Ishikawa (cell line): ENCODE data around the gene CACNB4.

Source experiments
- CEBPB ChIP-seq: IDR thresholded peaks from 2 replicates; pipeline ENCODE4 v1.6.1; 2012
- CREB1 ChIP-seq: IDR thresholded peaks from 2 replicates; pipeline ENCODE4 v1.6.1; 2012; ENCODE audit warnings: low read depth
- EGR1 ChIP-seq: IDR thresholded peaks from 2 replicates; pipeline ENCODE4 v1.6.1; 2012
- EP300 ChIP-seq: IDR thresholded peaks from 2 replicates; pipeline ENCODE4 v1.6.1; 2012; ENCODE audit warnings: borderline replicate concordance
- FOXM1 ChIP-seq: IDR thresholded peaks from 2 replicates; pipeline ENCODE4 v1.6.1; 2012; ENCODE audit warnings: low read depth, borderline replicate concordance
- NFIC ChIP-seq: IDR thresholded peaks from 2 replicates; pipeline ENCODE4 v1.6.1; 2012
- RAD21 ChIP-seq: IDR thresholded peaks from 2 replicates; pipeline ENCODE4 v1.6.1; 2012; ENCODE audit warnings: low read depth
- TAF1 ChIP-seq: IDR thresholded peaks from 2 replicates; pipeline ENCODE4 v1.6.1; 2012; ENCODE audit warnings: low read depth, mild to moderate bottlenecking
- TCF12 ChIP-seq: IDR thresholded peaks from 2 replicates; pipeline ENCODE4 v1.6.1; 2012; ENCODE audit warnings: low read depth
- TEAD4 ChIP-seq: IDR thresholded peaks from 2 replicates; pipeline ENCODE4 v1.6.1; 2012
- YY1 ChIP-seq: IDR thresholded peaks from 2 replicates; pipeline ENCODE4 v1.6.1; 2012; ENCODE audit warnings: low read depth
- ZBTB7A ChIP-seq: IDR thresholded peaks from 2 replicates; pipeline ENCODE4 v1.6.1; 2012; ENCODE audit warnings: low read depth
- TF ChIP-seq, protein P1 (sequence below): IDR thresholded peaks from 2 replicates; pipeline ENCODE4 v1.6.1; 2012; ENCODE audit warnings: low read depth, mild to moderate bottlenecking
- TF ChIP-seq, protein P2 (sequence below): IDR thresholded peaks from 2 replicates; pipeline ENCODE4 v1.6.1; 2012
- TF ChIP-seq, protein P3 (sequence below): IDR thresholded peaks from 2 replicates; pipeline ENCODE4 v1.6.1; 2012

CACNB4 gene

DNA sequence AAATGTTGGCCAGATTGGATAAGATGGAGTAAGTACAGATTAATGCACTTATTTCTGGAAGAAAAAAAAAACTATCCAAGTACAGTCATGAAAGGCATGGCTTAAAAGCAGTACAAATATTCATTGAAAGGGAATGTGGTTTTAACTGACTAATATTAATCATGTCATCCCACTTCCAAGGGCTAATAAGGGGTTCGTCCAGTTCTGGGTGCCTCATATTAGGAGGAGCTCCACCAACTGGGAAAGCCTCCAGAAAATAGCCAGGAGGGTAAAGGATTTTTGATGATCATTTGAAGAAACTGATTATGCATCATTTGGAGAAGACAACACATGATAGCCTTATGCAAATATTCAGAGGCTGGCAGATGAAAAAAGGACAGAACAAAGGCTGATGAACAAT is 155.4 kb downstream of the CACNB4 start:
- TF ChIP-seq CEBPB: no peak

DNA sequence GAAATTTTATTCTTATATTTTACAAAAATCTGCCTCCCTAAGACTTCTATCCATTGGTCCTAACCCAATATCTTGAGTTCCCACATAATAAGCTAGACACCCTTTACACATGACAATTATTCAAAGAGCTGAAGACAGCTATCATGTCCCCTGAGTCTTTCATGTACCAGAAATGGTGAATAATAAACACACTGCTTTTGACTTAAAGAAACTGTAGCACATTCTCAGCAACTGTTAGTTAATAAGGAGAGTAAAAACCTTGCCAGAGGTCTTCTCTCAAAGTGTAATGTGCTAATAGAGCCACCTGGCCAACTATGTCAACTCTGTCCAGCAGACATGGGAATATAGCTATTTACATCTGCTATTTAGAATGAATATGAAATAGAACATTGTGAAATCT is 160.9 kb downstream of the CACNB4 start:
- TF ChIP-seq NFIC (no peak), ZBTB7A (no peak), EGR1 (no peak), TAF1 (no peak), YY1 (no peak), CREB1 (no peak), EP300 (no peak), TCF12 (no peak), FOXM1 (no peak), RAD21 (no peak)
- TF ChIP-seq, protein P1, sequence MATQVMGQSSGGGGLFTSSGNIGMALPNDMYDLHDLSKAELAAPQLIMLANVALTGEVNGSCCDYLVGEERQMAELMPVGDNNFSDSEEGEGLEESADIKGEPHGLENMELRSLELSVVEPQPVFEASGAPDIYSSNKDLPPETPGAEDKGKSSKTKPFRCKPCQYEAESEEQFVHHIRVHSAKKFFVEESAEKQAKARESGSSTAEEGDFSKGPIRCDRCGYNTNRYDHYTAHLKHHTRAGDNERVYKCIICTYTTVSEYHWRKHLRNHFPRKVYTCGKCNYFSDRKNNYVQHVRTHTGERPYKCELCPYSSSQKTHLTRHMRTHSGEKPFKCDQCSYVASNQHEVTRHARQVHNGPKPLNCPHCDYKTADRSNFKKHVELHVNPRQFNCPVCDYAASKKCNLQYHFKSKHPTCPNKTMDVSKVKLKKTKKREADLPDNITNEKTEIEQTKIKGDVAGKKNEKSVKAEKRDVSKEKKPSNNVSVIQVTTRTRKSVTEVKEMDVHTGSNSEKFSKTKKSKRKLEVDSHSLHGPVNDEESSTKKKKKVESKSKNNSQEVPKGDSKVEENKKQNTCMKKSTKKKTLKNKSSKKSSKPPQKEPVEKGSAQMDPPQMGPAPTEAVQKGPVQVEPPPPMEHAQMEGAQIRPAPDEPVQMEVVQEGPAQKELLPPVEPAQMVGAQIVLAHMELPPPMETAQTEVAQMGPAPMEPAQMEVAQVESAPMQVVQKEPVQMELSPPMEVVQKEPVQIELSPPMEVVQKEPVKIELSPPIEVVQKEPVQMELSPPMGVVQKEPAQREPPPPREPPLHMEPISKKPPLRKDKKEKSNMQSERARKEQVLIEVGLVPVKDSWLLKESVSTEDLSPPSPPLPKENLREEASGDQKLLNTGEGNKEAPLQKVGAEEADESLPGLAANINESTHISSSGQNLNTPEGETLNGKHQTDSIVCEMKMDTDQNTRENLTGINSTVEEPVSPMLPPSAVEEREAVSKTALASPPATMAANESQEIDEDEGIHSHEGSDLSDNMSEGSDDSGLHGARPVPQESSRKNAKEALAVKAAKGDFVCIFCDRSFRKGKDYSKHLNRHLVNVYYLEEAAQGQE: no peak
- TF ChIP-seq, protein P2, sequence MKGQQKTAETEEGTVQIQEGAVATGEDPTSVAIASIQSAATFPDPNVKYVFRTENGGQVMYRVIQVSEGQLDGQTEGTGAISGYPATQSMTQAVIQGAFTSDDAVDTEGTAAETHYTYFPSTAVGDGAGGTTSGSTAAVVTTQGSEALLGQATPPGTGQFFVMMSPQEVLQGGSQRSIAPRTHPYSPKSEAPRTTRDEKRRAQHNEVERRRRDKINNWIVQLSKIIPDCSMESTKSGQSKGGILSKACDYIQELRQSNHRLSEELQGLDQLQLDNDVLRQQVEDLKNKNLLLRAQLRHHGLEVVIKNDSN: no peak
- TF ChIP-seq, protein P3, sequence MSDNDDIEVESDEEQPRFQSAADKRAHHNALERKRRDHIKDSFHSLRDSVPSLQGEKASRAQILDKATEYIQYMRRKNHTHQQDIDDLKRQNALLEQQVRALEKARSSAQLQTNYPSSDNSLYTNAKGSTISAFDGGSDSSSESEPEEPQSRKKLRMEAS: no peak

DNA sequence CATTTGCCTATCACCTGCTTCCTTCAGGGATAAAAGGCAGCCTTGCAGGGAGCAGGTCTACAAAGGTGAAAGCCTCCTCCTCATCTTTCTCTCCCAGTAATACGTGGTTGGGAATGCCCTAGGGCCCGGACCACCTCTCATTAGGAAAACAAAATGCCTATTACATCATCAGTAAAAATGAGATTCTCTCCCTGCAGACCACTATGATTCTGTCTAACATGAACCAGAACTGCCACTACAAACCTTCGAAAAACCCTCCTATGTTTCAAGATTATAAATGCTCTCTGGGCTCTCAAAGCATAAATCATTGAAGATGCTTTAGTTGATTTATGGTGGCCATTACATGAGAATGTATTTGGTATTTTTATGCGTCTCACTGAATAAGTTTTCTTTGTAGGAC is 162.2 kb downstream of the CACNB4 start:
- no peak for TF ChIP-seq TCF12
- no peak for TF ChIP-seq EP300
- TF ChIP-seq TAF1: no peak
- TF ChIP-seq, protein P2: no peak
- TF ChIP-seq CREB1: no peak

DNA sequence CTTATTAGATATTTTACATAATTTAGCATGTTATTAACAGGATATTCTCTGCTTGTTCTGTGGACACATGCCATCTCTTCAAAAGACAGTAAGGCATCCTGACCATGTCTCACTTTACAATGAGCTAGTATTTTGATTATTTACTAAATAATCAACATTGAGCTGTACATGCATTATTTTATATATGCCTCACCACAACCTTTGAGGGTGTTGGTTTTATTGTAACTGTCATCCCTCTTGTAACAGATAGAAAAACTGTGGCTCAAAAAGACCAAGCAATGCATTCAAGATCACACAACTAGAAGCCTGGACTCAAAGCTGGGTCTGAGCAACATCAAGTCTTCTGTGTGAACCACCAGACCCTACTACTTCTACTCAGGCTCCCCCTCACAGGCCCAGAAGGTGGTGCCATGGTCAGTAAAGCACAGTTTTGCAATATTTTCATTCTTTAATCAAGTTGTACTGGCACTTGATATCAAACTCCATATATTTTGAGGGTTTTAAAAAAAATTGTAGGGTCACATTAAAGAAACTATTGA is 165.5 kb downstream of the CACNB4 start:
- TF ChIP-seq YY1: no peak
- TF ChIP-seq TAF1: no peak
- no peak for TF ChIP-seq EP300
- TF ChIP-seq, protein P2: no peak
- TF ChIP-seq NFIC: no peak
- TF ChIP-seq, protein P3: no peak

DNA sequence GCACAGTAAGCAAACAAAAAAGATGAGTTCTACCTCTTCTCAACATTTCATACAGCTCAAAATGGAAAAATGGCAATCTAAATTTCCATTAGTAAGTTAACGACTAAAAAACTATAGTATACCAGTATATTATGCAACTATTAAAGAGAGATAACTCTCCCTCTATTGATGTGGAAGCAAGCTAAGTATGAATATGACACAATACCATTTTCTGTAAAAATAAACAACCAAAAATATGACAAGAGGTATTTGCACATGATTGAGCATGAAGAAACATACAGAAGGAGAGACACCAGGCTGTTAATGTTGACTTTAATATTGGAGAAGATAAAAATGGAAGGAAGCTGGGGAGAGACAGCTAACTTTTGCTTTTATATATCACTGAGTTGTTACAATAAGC is 167.1 kb downstream of the CACNB4 start:
- TF ChIP-seq, protein P3: no peak
- no peak for TF ChIP-seq CEBPB
- no peak for TF ChIP-seq FOXM1
- no peak for TF ChIP-seq EGR1
- TF ChIP-seq EP300: no peak
- no peak for TF ChIP-seq NFIC
- TF ChIP-seq, protein P2: no peak
- TF ChIP-seq TEAD4: no peak
- no peak for TF ChIP-seq ZBTB7A
- TF ChIP-seq, protein P1: no peak
- no peak for TF ChIP-seq RAD21
- no peak for TF ChIP-seq CREB1
- TF ChIP-seq YY1: no peak
- no peak for TF ChIP-seq TCF12
- TF ChIP-seq TAF1: no peak
